Fibroblast of lung (primary cell): Measurements from ENCODE around the gene MARCO. TPM values are rescaled to one million over a fixed set of nuclear protein-coding genes. Genes with fewer than 3 reads are reported as not detected.

Source experiments
- DNase-seq, 2 donors: peaks; one replicate each; pipeline versions ENCODE4 v3.0.0 to v3.0.0-alpha.2; 2010; ENCODE audit warnings: low read depth in 2 of 2
- H2AFZ ChIP-seq: 2 replicates; pipeline ENCODE4 v1.5.1; 2012; ENCODE audit warnings: low read length, control low read depth, inconsistent platforms
- H3K27ac ChIP-seq: 2 replicates; pipeline ENCODE4 v1.5.1; 2011; ENCODE audit warnings: low read length, control low read depth; ENCODE audit not compliant: insufficient read depth
- H3K27me3 ChIP-seq: 2 replicates; pipeline ENCODE4 v1.5.1; 2011; ENCODE audit warnings: mild to moderate bottlenecking, low read length; ENCODE audit not compliant: control insufficient read depth, insufficient read depth
- H3K36me3 ChIP-seq: 2 replicates; pipeline ENCODE4 v1.5.1; 2011; ENCODE audit warnings: low read length; ENCODE audit not compliant: control insufficient read depth, insufficient read depth
- H3K4me1 ChIP-seq: 2 replicates; pipeline ENCODE4 v1.5.1; 2011; ENCODE audit warnings: low read length; ENCODE audit not compliant: control insufficient read depth, insufficient read depth; ENCODE audit errors: extremely low read depth
- H3K4me2 ChIP-seq: 2 replicates; pipeline ENCODE4 v1.5.1; 2011; ENCODE audit warnings: low read length, control low read depth; ENCODE audit not compliant: insufficient read depth; ENCODE audit errors: extremely low read depth
- H3K4me3 ChIP-seq, 4 experiments: fragments of 200-600 bp in 1 of 4; sonication (generic) in 1 of 4; replicated peaks in 1 of 4; 2 replicates each; pipeline ENCODE4 v1.5.1; 2011 to 2016; ENCODE audit warnings: low read length in 4 of 4, low read depth in 3 of 4, mild to moderate bottlenecking in 3 of 4, control low read depth in 2 of 4, inconsistent platforms in 1 of 4, mixed read lengths in 1 of 4; ENCODE audit not compliant: insufficient read depth in 1 of 4; ENCODE audit errors: control extremely low read depth in 1 of 4
- H3K79me2 ChIP-seq: 2 replicates; pipeline ENCODE4 v1.5.1; 2012; ENCODE audit warnings: mild to moderate bottlenecking, low read length, inconsistent platforms; ENCODE audit not compliant: control insufficient read depth, insufficient read depth
- H3K9ac ChIP-seq: 2 replicates; pipeline ENCODE4 v1.5.1; 2011; ENCODE audit warnings: mild to moderate bottlenecking, low read length, control low read depth; ENCODE audit not compliant: insufficient read depth
- H3K9me3 ChIP-seq: 2 replicates; pipeline ENCODE4 v1.5.1; 2012; ENCODE audit warnings: low read depth, low read length; ENCODE audit not compliant: control insufficient read depth, insufficient read depth
- H4K20me1 ChIP-seq: 2 replicates; pipeline ENCODE4 v1.5.1; 2011; ENCODE audit warnings: low read length; ENCODE audit not compliant: control insufficient read depth, insufficient read depth; ENCODE audit errors: extremely low read depth
- EZH2 ChIP-seq: IDR thresholded peaks from 2 replicates; pipeline ENCODE4 v1.5.1; 2012; ENCODE audit warnings: low read length, control low read depth, mild to moderate bottlenecking; ENCODE audit errors: missing control alignments
- polyA plus RNA-seq, 2 donors: library from polyadenylated mRNA; depleted of rRNA in 1 of 2; stranded (reverse) in 1 of 2; unstranded in 1 of 2; fragments of >200 nt; gene quantifications; 2 replicates each; pipeline ENCODE4 v1.2.1, GENCODE V29; 2011 to 2012; ENCODE audit warnings: missing spikeins in 1 of 2
- total RNA-seq: library from RNA; depleted of rRNA; stranded (reverse); fragments of >200 nt; gene quantifications from 2 replicates; pipeline ENCODE4 v1.2.1, GENCODE V29; 2014
- TF ChIP-seq, protein P1 (sequence below), 2 donors: IDR thresholded peaks in 1 of 2; conservative IDR thresholded peaks in 1 of 2; 1 replicate in 1 of 2; 2 replicates in 1 of 2; pipeline ENCODE4 v1.5.1; 2011 to 2012; ENCODE audit warnings: low read length in 2 of 2, control low read depth in 1 of 2, inconsistent platforms in 1 of 2, low read depth in 1 of 2, mild to moderate bottlenecking in 1 of 2

The MARCO gene
- total and polyA plus RNA-seq, 2 donors (not counting 1 experiment from before 2014, with no cell fraction given): not detected

DNA sequence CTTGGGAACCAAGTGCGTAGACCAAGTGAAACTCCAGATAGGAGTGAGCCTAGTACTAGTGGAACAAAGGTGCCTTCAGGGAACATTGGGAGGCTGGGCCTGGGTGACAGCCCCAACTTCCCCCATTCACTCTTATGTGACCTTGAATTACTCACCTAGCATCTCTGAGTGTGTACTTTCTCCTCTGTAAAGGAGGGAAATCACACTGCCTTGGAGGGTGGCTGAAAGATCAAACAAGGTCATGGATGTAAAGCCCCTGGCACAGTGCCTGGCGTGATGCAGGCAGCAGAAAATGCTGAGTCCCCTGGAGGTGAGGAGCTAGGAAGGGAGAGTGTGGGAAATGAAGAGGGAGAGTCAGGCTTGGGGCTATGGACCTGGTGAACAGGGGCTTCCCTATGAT, 45.9 kb downstream of the MARCO start:
- no peaks in the 10 kb centered on the region for H3K27me3 ChIP-seq
- H3K4me2 ChIP-seq: no peak overlapping the region
- H3K27ac ChIP-seq: no peak overlapping the region
- H3K36me3 ChIP-seq: no peaks in the 10 kb centered on the region
- H3K9me3 ChIP-seq: no peaks in the 10 kb centered on the region
- DNase-seq: no peak
- H3K4me3 ChIP-seq: no peak overlapping the region
- H3K9ac ChIP-seq: no peak overlapping the region
- no peak overlapping the region for H2AFZ ChIP-seq
- TF ChIP-seq, protein P1, sequence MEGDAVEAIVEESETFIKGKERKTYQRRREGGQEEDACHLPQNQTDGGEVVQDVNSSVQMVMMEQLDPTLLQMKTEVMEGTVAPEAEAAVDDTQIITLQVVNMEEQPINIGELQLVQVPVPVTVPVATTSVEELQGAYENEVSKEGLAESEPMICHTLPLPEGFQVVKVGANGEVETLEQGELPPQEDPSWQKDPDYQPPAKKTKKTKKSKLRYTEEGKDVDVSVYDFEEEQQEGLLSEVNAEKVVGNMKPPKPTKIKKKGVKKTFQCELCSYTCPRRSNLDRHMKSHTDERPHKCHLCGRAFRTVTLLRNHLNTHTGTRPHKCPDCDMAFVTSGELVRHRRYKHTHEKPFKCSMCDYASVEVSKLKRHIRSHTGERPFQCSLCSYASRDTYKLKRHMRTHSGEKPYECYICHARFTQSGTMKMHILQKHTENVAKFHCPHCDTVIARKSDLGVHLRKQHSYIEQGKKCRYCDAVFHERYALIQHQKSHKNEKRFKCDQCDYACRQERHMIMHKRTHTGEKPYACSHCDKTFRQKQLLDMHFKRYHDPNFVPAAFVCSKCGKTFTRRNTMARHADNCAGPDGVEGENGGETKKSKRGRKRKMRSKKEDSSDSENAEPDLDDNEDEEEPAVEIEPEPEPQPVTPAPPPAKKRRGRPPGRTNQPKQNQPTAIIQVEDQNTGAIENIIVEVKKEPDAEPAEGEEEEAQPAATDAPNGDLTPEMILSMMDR (conservative IDR thresholded peaks at IDR 0.05 in 1 of 2, IDR thresholded peaks at IDR 0.05 in 1 of 2; ENCODE audit: low read depth in 1 of 2, low read length in 2 of 2): no peak
- no peak for TF ChIP-seq EZH2
- H3K79me2 ChIP-seq: no peaks in the 10 kb centered on the region
- H4K20me1 ChIP-seq: no peaks in the 10 kb centered on the region
- H3K4me1 ChIP-seq: no peaks in the 10 kb centered on the region

DNA sequence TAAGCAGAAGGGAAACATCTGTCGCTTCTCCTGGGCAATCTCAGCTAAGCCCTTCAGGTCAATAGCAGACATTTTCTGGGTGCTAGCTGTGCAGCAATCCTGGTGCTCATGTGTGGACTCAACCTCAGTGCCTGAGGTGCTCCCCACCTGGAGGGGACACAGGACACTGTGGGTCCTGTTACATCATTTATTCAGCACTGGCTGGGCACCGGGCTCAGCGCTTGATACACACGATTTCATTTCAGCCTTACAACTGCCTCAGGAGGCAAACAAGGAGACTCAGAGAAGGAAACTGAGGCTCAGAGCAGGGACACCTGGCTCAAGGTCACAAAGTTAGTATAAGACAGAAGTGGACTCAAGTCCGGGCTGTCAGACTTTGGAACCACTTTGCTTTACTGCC, 46.7 kb downstream of the MARCO start:
- Histone ChIP-seq H2AFZ (no peak overlapping the region), H3K9ac (no peak overlapping the region), H3K9me3 (no peaks in the 10 kb centered on the region), H4K20me1 (no peaks in the 10 kb centered on the region), H3K4me3 (no peak overlapping the region), H3K79me2 (no peaks in the 10 kb centered on the region), H3K36me3 (no peaks in the 10 kb centered on the region), H3K27ac (no peak overlapping the region), H3K27me3 (no peaks in the 10 kb centered on the region), H3K4me2 (no peak overlapping the region), H3K4me1 (no peaks in the 10 kb centered on the region)
- DNase-seq: no peak
- TF ChIP-seq, protein P1 (conservative IDR thresholded peaks at IDR 0.05 in 1 of 2, IDR thresholded peaks at IDR 0.05 in 1 of 2; ENCODE audit: low read depth in 1 of 2, low read length in 2 of 2): no peak
- TF ChIP-seq EZH2: no peak

DNA sequence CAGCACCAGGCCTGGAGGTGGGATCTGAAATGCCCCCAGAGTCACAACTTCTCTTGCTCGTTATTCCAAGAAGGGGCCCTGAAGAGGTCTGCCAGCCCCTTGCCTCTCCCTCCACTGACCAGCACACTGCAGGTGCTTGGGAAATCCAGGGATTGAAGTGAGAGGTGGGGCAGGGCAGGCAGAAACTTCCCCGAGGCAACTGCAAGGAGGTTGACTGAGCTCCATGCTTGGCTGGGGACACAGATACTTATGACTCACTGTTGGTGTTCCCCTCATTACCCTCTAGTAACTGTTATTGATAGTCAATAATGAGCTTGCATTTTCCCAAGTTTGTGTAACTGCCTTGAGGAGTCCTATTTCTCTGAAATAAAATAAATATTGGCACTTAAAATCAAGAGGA, 47.5 kb downstream of the MARCO start:
- no peaks in the 10 kb centered on the region for H3K9me3 ChIP-seq
- H2AFZ ChIP-seq: no peak overlapping the region
- H4K20me1 ChIP-seq: no peaks in the 10 kb centered on the region
- no peak for DNase-seq
- H3K4me3 ChIP-seq: no peak overlapping the region
- H3K4me1 ChIP-seq: no peaks in the 10 kb centered on the region
- H3K79me2 ChIP-seq: no peaks in the 10 kb centered on the region
- H3K27ac ChIP-seq: no peak overlapping the region
- no peaks in the 10 kb centered on the region for H3K36me3 ChIP-seq
- H3K9ac ChIP-seq: no peak overlapping the region
- no peaks in the 10 kb centered on the region for H3K27me3 ChIP-seq
- H3K4me2 ChIP-seq: no peak overlapping the region
- TF ChIP-seq EZH2: no peak
